Naive thymus-derived CD4-positive, alpha-beta T cell (primary cell): ENCODE measurements around the gene SH3D19. TPM values are rescaled to one million over a fixed set of nuclear protein-coding genes. Genes with fewer than 3 reads are reported as not detected.
"Not testable (repeated sequence)": the region's sequence is repeated elsewhere in the genome, so short reads cannot be mapped to it uniquely, and the experiment has no call there.

Source experiments
- ATAC-seq: fragments of 150-1000 bp; cut with Tn5 transposase; 2 replicates; pipeline ENCODE4 v1.10.0; 2021; ENCODE audit warnings: mild to moderate bottlenecking, moderate library complexity
- CTCF ChIA-PET: fragments of 350-600 bp; sonication (Branson Sonifier 250); formaldehyde crosslinking; loops from one replicate; lab custom pipeline; 2021; ENCODE audit warnings: antibody characterized with exemption; lab: Charles Lee
- POLR2A ChIA-PET: fragments of 350-600 bp; sonication (Branson Sonifier 250); formaldehyde crosslinking; loops from one replicate; lab custom pipeline; 2021; ENCODE audit warnings: antibody characterized with exemption, inconsistent platforms; lab: Charles Lee
- DNase-seq, 9 donors: peaks; one replicate each; pipeline versions ENCODE4 v3.0.0 to v3.0.0-alpha.2; 2020 to 2022; ENCODE audit warnings: mixed read lengths in 1 of 9
- H3K27ac ChIP-seq: one replicate; pipeline ENCODE4 v1.7.0; 2013; ENCODE audit warnings: mild to moderate bottlenecking, low read depth, low read length, moderate library complexity
- H3K27me3 ChIP-seq, 2 donors: one replicate each; pipeline ENCODE4 v1.7.0; 2013; ENCODE audit warnings: low read length in 2 of 2, mild to moderate bottlenecking in 2 of 2, moderate library complexity in 2 of 2; ENCODE audit not compliant: control insufficient read depth in 2 of 2, insufficient read depth in 2 of 2
- H3K36me3 ChIP-seq, 3 experiments: 1 replicate in 2 of 3; 2 replicates in 1 of 3; pipeline ENCODE4 v1.7.0; 2013; ENCODE audit warnings: low read length in 3 of 3, mild to moderate bottlenecking in 3 of 3, moderate library complexity in 1 of 3; ENCODE audit not compliant: insufficient read depth in 3 of 3, control insufficient read depth in 2 of 3
- H3K4me1 ChIP-seq, 2 donors: one replicate each; pipeline ENCODE4 v1.7.0; 2013; ENCODE audit warnings: low read length in 2 of 2, mild to moderate bottlenecking in 2 of 2, moderate library complexity in 1 of 2; ENCODE audit not compliant: control insufficient read depth in 2 of 2, insufficient read depth in 2 of 2
- H3K4me3 ChIP-seq: 2 replicates; pipeline ENCODE4 v1.7.0; 2013; ENCODE audit warnings: mild to moderate bottlenecking, low read length
- H3K9me3 ChIP-seq, 3 experiments: 1 replicate in 2 of 3; 2 replicates in 1 of 3; pipeline ENCODE4 v1.7.0; 2013; ENCODE audit warnings: low read length in 3 of 3; ENCODE audit not compliant: control insufficient read depth in 2 of 3
- H3K27ac Mint-ChIP-seq, 9 donors: one replicate each; pipeline ENCODE4 v1.8.0; 2020 to 2022; ENCODE audit warnings: mixed read lengths in 9 of 9, mild to moderate bottlenecking in 8 of 9, moderate library complexity in 5 of 9, inconsistent platforms in 2 of 9
- H3K27me3 Mint-ChIP-seq, 5 donors: one replicate each; pipeline ENCODE4 v1.8.0; 2021 to 2022; ENCODE audit warnings: mixed read lengths in 5 of 5, mild to moderate bottlenecking in 1 of 5
- H3K36me3 Mint-ChIP-seq, 5 donors: one replicate each; pipeline ENCODE4 v1.8.0; 2020 to 2022; ENCODE audit warnings: mixed read lengths in 5 of 5, mild to moderate bottlenecking in 3 of 5, inconsistent platforms in 1 of 5
- H3K4me1 Mint-ChIP-seq, 7 donors: one replicate each; pipeline ENCODE4 v1.8.0; 2020 to 2022; ENCODE audit warnings: mixed read lengths in 7 of 7, mild to moderate bottlenecking in 3 of 7, inconsistent platforms in 1 of 7
- H3K4me3 Mint-ChIP-seq, 10 donors: one replicate each; pipeline ENCODE4 v1.8.0; 2020 to 2022; ENCODE audit warnings: mild to moderate bottlenecking in 10 of 10, mixed read lengths in 10 of 10, moderate library complexity in 6 of 10, inconsistent platforms in 2 of 10
- H3K9me3 Mint-ChIP-seq, 11 donors: one replicate each; pipeline ENCODE4 v1.8.0; 2020 to 2022; ENCODE audit warnings: mixed read lengths in 11 of 11, mild to moderate bottlenecking in 4 of 11, inconsistent platforms in 1 of 11, moderate library complexity in 1 of 11
- intact Hi-C, 2 donors: fragments of 100-400 bp; cut with micrococcal nuclease; formaldehyde crosslinking; loops; one replicate each; pipeline ENCODE4 v1.15.1; 2023
- polyA plus RNA-seq, 2 donors: library from polyadenylated mRNA; unstranded; fragments of 300-500 nt; fragmentation: Illumina TruSeq; gene quantifications; one replicate each; pipeline ENCODE4 v1.2.3, GENCODE V29; 2021
- total RNA-seq, 6 experiments: library from RNA in 5 of 6; stranded (reverse) in 5 of 6; gene quantifications; 1 replicate in 5 of 6; 2 replicates in 1 of 6; pipeline ENCODE4 v1.2.3 and lab custom pipeline; 2021 to 2026

Gene SH3D19
- total and polyA plus RNA-seq, 7 experiments from 2014 or later: 0.66 to 1.8 (median 1.0) TPM; not detected in 2

DNA sequence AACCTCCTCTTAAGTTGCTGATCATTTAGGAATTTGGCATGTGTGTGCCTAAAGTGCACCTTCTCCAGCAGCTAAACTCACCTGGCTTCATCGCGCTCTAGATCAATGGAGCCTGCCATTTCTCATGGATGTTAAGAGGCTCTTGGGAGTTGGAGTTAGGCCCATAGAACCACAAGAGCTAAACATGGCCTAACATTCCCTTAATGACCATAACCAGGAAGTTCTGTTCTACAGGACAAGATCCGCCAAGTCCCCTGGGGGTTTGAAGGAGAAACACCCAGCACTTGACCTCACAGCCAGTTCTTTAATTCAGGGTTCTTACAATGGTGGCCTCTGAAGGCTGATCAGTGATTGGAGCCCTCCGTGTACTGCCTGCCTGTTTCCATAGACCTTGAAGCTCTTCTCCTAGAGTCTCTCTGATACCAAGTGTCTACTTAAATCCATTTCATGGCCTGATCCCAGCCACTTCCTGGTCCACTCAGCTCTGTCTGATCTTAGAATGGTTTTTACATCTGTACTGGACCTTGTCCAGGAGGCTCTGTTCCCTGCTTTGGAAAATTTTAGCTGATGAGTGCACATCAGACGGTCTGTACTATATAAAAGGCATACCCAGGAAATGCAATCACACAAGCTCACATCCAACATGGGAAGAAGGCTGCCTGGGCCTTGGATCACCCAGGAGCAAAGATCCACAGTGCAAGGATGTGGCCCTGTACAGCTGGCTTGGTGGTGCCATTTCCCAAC lies 180.9 kb downstream of the SH3D19 start:
- Mint-ChIP-seq H3K9me3 (no peaks in the 10 kb centered on the region), H3K27me3 (no peaks in the 10 kb centered on the region), H3K4me3 (no peak overlapping the region), H3K4me1 (peaks cover 0 to 1% (median 0%) of the 10 kb centered on the region in 7 donors), H3K27ac (no peak overlapping the region), H3K36me3 (no peaks in the 10 kb centered on the region)
- ChIA-PET POLR2A (no interaction called here), CTCF (no interaction called here)
- H3K9me3 ChIP-seq: no peaks in the 10 kb centered on the region
- intact Hi-C loops: no loop called here
- no peak overlapping the region for H3K4me3 ChIP-seq
- no peaks in the 10 kb centered on the region for H3K27me3 ChIP-seq
- no peak for ATAC-seq
- H3K4me1 ChIP-seq: no peaks in the 10 kb centered on the region
- no peak for DNase-seq
- H3K27ac ChIP-seq: no peak overlapping the region
- no peaks in the 10 kb centered on the region for H3K36me3 ChIP-seq

DNA sequence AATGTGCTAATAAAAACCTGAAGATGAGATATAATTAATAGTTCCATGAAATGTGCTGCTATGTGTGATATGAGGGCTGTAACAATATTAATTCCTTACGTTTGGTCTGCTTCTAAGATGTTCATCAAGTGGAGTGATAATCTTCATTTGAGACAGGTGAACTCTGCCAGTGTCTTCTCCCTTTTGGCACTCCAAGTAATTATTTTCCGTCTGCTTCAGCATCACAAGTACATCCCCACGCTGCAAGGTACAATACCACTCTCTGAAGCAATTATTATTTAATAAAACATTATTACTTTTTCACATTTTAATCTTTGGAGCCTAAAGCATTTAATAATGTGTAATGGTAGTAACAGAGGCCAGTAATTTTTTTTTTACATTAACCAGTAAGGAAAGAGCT lies 181.6 kb downstream of the SH3D19 start:
- Histone ChIP-seq H3K9me3 (no peaks in the 10 kb centered on the region), H3K27me3 (no peaks in the 10 kb centered on the region), H3K4me1 (no peaks in the 10 kb centered on the region), H3K36me3 (no peaks in the 10 kb centered on the region), H3K27ac (no peak overlapping the region), H3K4me3 (no peak overlapping the region)
- CTCF ChIA-PET: no interaction called here
- no peak overlapping the region for H3K4me3 Mint-ChIP-seq
- no peak overlapping the region for H3K27ac Mint-ChIP-seq
- peaks cover 0 to 1% (median 0%) of the 10 kb centered on the region in 7 donors for H3K4me1 Mint-ChIP-seq
- no peaks in the 10 kb centered on the region for H3K36me3 Mint-ChIP-seq
- ATAC-seq: no peak
- H3K9me3 Mint-ChIP-seq: no peaks in the 10 kb centered on the region
- POLR2A ChIA-PET: no interaction called here
- no peaks in the 10 kb centered on the region for H3K27me3 Mint-ChIP-seq
- no peak for DNase-seq
- intact Hi-C loops: no loop called here

DNA sequence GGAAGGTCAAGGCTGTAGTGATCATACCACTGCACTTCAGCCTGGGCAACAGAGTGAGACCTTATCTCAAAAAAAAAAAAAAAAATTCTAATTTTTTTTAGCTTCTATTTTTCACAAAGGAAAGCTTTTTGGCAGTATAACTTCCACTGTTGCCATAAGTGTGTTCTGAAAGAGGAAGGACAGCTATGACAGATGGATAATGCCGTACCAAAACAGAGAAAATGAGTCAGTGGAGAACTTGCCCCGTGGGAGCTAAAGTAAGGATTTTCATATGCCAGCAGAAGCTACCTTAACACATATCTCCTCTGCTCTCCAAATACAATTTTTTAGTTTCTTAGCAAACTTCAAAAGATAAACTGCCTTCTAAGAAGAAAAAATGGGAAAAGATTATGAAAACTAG lies 182.2 kb downstream of the SH3D19 start:
- H3K4me3 Mint-ChIP-seq: no peak overlapping the region
- intact Hi-C loops: no loop called here
- H3K36me3 Mint-ChIP-seq: no peaks in the 10 kb centered on the region
- no peak overlapping the region for H3K27ac ChIP-seq
- ChIA-PET POLR2A (no interaction called here), CTCF (no interaction called here)
- H3K9me3 Mint-ChIP-seq: no peaks in the 10 kb centered on the region
- DNase-seq (no peak), ATAC-seq (no peak)
- H3K9me3 ChIP-seq: no peaks in the 10 kb centered on the region
- H3K27ac Mint-ChIP-seq: no peak overlapping the region
- peaks cover 0 to 1% (median 0%) of the 10 kb centered on the region in 7 donors for H3K4me1 Mint-ChIP-seq
- H3K4me1 ChIP-seq: no peaks in the 10 kb centered on the region
- H3K36me3 ChIP-seq: no peaks in the 10 kb centered on the region
- no peaks in the 10 kb centered on the region for H3K27me3 ChIP-seq
- H3K27me3 Mint-ChIP-seq: no peaks in the 10 kb centered on the region
- H3K4me3 ChIP-seq: no peak overlapping the region

DNA sequence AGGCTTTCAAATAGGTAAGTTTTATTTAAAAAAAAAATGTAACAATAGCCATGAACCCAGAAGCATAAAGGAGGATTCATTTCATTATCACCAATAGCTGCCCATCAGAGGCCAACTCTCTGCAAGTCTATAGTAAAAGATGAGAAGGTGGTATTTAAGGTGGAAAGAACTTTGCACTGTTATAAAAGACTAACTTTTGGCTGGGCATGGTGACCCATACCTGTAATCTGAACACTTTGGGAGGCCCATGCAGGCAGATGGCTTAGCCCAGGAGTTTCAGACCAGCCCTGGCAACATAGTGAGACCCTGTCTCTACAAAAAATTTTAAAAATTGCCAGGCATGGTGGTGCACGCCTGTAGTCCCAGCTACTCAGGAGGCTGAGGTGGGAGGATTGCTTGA lies 182.6 kb downstream of the SH3D19 start:
- DNase-seq: no peak
- Mint-ChIP-seq H3K4me3 (no peak overlapping the region), H3K27me3 (no peaks in the 10 kb centered on the region), H3K9me3 (no peaks in the 10 kb centered on the region), H3K36me3 (no peaks in the 10 kb centered on the region), H3K4me1 (peaks cover 0 to 1% (median 0%) of the 10 kb centered on the region in 7 donors), H3K27ac (no peak overlapping the region)
- Histone ChIP-seq H3K9me3 (no peaks in the 10 kb centered on the region), H3K4me3 (no peak overlapping the region), H3K36me3 (no peaks in the 10 kb centered on the region), H3K4me1 (no peaks in the 10 kb centered on the region), H3K27me3 (no peaks in the 10 kb centered on the region), H3K27ac (no peak overlapping the region)
- ATAC-seq: no peak
- CTCF ChIA-PET: no interaction called here
- intact Hi-C loops: no loop called here
- POLR2A ChIA-PET: no interaction called here

DNA sequence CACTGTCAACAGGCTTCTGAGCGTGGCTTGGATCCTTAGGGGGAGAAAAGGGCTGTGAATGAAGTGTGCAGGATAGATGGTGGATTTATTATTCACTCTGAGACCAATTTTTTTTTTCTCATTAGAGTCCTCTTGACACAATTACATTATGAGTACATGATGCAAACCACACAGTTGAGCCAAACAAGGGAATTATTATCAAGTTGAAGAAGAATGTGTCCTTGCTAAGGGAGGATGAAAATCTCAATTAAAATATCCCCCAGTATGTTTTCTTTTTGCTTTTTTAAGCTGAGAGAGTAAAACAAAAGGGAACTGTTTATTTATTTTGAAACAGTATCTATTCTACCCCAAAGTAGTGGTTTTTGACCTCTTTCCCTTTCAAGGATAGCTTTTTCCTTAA lies 185.6 kb downstream of the SH3D19 start:
- Mint-ChIP-seq H3K4me3 (no peak overlapping the region), H3K27me3 (no peaks in the 10 kb centered on the region), H3K36me3 (no peaks in the 10 kb centered on the region), H3K4me1 (peaks cover 0 to 1% (median 0%) of the 10 kb centered on the region in 7 donors), H3K9me3 (no peaks in the 10 kb centered on the region), H3K27ac (no peak overlapping the region)
- POLR2A ChIA-PET: no interaction called here
- CTCF ChIA-PET: no interaction called here
- Histone ChIP-seq H3K4me1 (no peaks in the 10 kb centered on the region), H3K9me3 (no peaks in the 10 kb centered on the region), H3K27me3 (no peaks in the 10 kb centered on the region), H3K36me3 (no peaks in the 10 kb centered on the region), H3K4me3 (no peak overlapping the region), H3K27ac (no peak overlapping the region)
- no peak for ATAC-seq
- intact Hi-C loops: no loop called here
- no peak for DNase-seq

DNA sequence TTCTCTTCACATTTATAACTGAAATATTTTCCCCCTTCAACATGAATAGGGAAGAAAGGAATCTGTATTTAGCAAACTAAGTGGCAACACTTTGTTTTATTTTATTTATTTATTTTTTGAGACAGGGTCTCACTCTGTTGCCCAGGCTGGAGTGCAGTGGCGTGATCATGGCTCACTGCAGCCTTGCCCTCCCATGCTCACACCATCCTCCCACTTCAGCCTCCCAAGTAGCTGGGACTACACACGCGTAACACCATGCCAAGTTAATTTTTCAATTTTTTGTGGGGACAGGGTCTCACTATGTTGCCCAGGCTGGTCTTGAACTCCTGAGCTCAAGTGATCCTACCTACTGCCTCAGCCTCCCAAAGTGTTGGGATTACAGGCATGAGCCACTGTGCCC lies 189.4 kb downstream of the SH3D19 start:
- H3K9me3 Mint-ChIP-seq, DNase-seq, H3K36me3 ChIP-seq, H3K4me3 Mint-ChIP-seq, intact Hi-C loops, H3K36me3 Mint-ChIP-seq, H3K4me3 ChIP-seq, H3K27ac Mint-ChIP-seq, CTCF ChIA-PET, H3K27me3 Mint-ChIP-seq, ATAC-seq, H3K4me1 Mint-ChIP-seq, H3K4me1 ChIP-seq, POLR2A ChIA-PET, H3K9me3 ChIP-seq, H3K27me3 ChIP-seq, H3K27ac ChIP-seq: not testable (repeated sequence)

DNA sequence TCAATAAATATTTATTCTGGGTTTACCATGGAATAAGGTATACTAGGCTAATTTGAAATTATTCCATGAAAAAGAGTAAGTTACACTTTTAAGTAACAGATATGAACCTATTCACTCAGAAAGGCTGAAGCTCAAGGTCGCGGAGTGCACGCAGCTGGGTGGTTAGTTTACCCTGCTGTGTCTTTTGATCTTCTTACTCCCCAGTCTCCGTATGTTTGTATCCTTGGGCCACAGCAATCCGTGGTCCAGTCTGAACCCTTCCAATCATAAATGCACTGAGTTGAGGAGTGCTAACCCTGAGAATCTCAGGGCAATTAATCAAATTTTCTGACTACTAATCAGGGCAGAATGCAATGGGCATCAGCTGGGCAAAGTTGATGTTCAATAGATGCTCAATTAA lies 192.1 kb downstream of the SH3D19 start:
- no peaks in the 10 kb centered on the region for H3K36me3 ChIP-seq
- H3K4me3 Mint-ChIP-seq: no peak overlapping the region
- H3K9me3 Mint-ChIP-seq: no peaks in the 10 kb centered on the region
- H3K4me1 ChIP-seq: no peaks in the 10 kb centered on the region
- H3K9me3 ChIP-seq: no peaks in the 10 kb centered on the region
- no peaks in the 10 kb centered on the region for H3K36me3 Mint-ChIP-seq
- no peak for DNase-seq
- H3K27me3 ChIP-seq: no peaks in the 10 kb centered on the region
- peaks cover 0 to 9% (median 0%) of the 10 kb centered on the region in 5 donors for H3K27me3 Mint-ChIP-seq
- no peak overlapping the region for H3K4me3 ChIP-seq
- POLR2A ChIA-PET: no interaction called here
- CTCF ChIA-PET: no interaction called here
- no peak for ATAC-seq
- intact Hi-C loops: no loop called here
- H3K27ac ChIP-seq: no peak overlapping the region
- H3K27ac Mint-ChIP-seq: no peak overlapping the region
- H3K4me1 Mint-ChIP-seq: no peaks in the 10 kb centered on the region
